ENCODE results near the gene RASSF5.

RASSF5 gene

DNA sequence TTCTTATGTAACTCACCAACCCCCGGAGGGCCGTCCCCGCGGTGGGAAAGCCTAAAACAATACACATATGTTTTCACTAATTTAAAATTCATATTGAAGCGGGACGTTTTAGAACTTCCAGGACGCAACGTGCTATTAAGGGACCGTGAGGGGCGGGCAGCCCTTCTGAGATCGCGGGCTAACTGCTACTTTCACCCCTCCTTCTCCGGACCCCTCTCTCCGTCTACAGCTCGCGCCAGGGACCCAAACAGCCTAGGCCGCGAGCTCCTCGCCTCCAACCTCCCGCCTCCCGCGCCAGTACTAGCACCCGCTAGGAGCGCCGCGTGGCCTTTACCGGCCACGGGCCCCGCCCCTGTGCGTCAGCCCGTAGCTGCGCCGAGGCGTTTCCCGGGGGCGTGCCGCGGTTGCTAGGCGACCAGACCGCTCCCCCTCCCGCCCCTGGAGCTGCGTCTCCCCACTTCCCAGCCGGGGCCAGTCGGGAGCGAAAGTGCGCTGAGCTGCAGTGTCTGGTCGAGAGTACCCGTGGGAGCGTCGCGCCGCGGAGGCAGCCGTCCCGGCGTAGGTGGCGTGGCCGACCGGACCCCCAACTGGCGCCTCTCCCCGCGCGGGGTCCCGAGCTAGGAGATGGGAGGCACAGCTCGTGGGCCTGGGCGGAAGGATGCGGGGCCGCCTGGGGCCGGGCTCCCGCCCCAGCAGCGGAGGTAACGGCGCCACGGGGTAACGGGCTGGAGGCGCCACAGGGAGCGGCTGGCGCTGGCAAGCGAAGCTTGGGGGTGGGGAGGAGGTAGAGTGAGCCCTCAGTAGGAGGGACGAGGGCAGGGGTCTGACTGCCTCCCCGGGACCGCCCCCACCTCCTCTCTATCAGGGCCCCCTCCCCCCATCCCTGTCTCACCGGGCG, 128.0 kb downstream of the RASSF5 start, which contains the start of gene DYRK3:
Gene DYRK3 (plus strand): TSS at position 457 of the 898 bp plus-strand sequence. CDS start 168 bp downstream, at position 625.
- Histone ChIP-seq H3K4me1 (peaks cover 8% of the 10 kb centered on the region), H3K4me3 (ENCODE audit: low read depth, low read length) (peak within 1 kb of the TSS; percentile 90), H3K9me3 (no peaks in the 10 kb centered on the region), H3K36me3 (no peaks in the 10 kb centered on the region), H3K27me3 (no peaks in the 10 kb centered on the region)
- peak; percentile 97 for DNase-seq
- TF ChIP-seq, protein P1, sequence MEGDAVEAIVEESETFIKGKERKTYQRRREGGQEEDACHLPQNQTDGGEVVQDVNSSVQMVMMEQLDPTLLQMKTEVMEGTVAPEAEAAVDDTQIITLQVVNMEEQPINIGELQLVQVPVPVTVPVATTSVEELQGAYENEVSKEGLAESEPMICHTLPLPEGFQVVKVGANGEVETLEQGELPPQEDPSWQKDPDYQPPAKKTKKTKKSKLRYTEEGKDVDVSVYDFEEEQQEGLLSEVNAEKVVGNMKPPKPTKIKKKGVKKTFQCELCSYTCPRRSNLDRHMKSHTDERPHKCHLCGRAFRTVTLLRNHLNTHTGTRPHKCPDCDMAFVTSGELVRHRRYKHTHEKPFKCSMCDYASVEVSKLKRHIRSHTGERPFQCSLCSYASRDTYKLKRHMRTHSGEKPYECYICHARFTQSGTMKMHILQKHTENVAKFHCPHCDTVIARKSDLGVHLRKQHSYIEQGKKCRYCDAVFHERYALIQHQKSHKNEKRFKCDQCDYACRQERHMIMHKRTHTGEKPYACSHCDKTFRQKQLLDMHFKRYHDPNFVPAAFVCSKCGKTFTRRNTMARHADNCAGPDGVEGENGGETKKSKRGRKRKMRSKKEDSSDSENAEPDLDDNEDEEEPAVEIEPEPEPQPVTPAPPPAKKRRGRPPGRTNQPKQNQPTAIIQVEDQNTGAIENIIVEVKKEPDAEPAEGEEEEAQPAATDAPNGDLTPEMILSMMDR (IDR thresholded peaks at IDR 0.05; ENCODE audit: low read depth, low read length): no peak

DNA sequence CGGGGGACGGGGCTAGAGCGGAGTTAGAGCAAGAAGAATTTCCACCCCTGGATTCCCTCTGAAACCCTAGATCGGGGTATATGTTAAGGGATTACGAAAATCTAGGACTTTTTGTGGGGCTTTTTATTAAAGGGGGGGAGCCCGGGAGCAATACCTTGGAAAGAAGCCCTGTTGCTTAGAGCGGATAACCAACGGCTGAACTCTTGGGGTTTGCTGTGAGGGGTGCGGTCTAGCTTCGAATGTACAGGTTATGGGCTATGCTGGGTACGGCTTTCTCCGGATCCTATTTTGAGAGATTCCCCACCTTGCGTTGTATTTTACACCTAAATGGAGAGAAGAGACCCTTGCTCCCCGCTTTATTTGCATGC, 128.6 kb downstream of the RASSF5 start:
- Histone ChIP-seq H3K4me1 (peaks cover 8% of the 10 kb centered on the region), H3K4me3 (ENCODE audit: low read depth, low read length) (peak overlapping the region; percentile 90), H3K27me3 (no peaks in the 10 kb centered on the region), H3K36me3 (no peaks in the 10 kb centered on the region), H3K9me3 (no peaks in the 10 kb centered on the region)
- TF ChIP-seq, protein P1 (IDR thresholded peaks at IDR 0.05; ENCODE audit: low read depth, low read length): no peak
- no peak for DNase-seq

DNA sequence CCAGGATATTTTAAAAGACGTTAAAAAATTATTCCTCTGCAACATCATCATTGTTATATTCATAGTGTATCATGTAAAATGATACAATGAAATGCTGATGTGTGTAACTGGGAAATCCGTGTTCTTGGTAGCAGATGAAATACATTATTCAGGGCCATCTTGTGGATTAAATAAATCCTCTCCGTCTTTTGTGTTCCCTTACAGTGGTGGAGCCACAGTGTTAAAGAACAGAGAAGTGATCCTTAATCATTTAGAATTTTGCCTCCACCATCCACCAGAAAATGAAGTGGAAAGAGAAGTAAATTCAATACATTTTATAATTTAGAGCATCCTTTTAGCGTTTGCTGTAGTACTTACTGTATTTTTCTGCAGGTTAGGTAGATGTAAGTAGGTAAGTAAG, 129.3 kb downstream of the RASSF5 start:
- H3K4me1 ChIP-seq: peaks cover 6% of the 10 kb centered on the region
- H3K36me3 ChIP-seq: no peaks in the 10 kb centered on the region
- no peaks in the 10 kb centered on the region for H3K27me3 ChIP-seq
- H3K4me3 ChIP-seq (ENCODE audit: low read depth, low read length): peak overlapping the region; percentile 90
- H3K9me3 ChIP-seq: no peaks in the 10 kb centered on the region
- TF ChIP-seq, protein P1 (IDR thresholded peaks at IDR 0.05; ENCODE audit: low read depth, low read length): no peak
- DNase-seq: no peak

DNA sequence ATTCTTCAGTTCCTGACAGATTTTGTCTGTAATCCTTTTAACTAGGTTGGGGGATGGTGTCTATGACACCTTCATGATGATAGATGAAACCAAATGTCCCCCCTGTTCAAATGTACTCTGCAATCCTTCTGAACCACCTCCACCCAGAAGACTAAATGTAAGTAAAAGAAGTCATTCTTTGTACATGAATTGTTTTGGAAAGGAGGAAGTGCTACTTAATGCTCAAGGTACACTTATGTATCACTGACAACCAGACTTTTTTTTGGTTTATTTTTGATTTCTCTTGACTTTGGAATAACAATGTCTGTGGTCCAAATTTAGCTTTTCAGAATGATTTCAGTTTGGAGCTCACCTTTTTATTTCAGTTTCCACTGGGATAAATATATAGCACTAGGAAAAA, 130.3 kb downstream of the RASSF5 start:
- Histone ChIP-seq H3K36me3 (no peaks in the 10 kb centered on the region), H3K27me3 (no peaks in the 10 kb centered on the region), H3K4me3 (ENCODE audit: low read depth, low read length) (no peak overlapping the region; the same call in 1 of the 2 replicates), H3K4me1 (peaks cover 6% of the 10 kb centered on the region), H3K9me3 (no peaks in the 10 kb centered on the region)
- no peak for DNase-seq
- TF ChIP-seq, protein P1 (IDR thresholded peaks at IDR 0.05; ENCODE audit: low read depth, low read length): no peak
